ENCODE data around the gene ZNF398.

ZNF398 gene

GRCh38 chr7:149103424-149103823 lies 43.8 kb upstream of the ZNF398 start:
- TF ChIP-seq EP300 (IDR thresholded peaks at IDR 0.05; ENCODE audit: borderline replicate concordance) (no peak), ZBTB7A (IDR thresholded peaks at IDR 0.05; ENCODE audit: low read depth) (no peak), MAX (IDR thresholded peaks at IDR 0.05) (no peak), CREB1 (IDR thresholded peaks at IDR 0.05; ENCODE audit: low read depth) (no peak), RAD21 (IDR thresholded peaks at IDR 0.05; ENCODE audit: low read depth) (no peak), TEAD4 (IDR thresholded peaks at IDR 0.05) (no peak)

- TF ChIP-seq CREB1 (IDR thresholded peaks at IDR 0.05; ENCODE audit: low read depth) (no peak), YY1 (IDR thresholded peaks at IDR 0.05; ENCODE audit: low read depth) (no peak), EP300 (IDR thresholded peaks at IDR 0.05; ENCODE audit: borderline replicate concordance) (no peak), TAF1 (IDR thresholded peaks at IDR 0.05; ENCODE audit: low read depth) (no peak), ZBTB7A (IDR thresholded peaks at IDR 0.05; ENCODE audit: low read depth) (no peak), TCF12 (IDR thresholded peaks at IDR 0.05; ENCODE audit: low read depth) (no peak), TEAD4 (IDR thresholded peaks at IDR 0.05) (no peak), FOXM1 (IDR thresholded peaks at IDR 0.05; ENCODE audit: borderline replicate concordance, low read depth) (no peak), MAX (IDR thresholded peaks at IDR 0.05) (no peak)
These were observed 43.0 kb upstream of the ZNF398 start for GRCh38 chr7:149104214-149104613.

- TF ChIP-seq TAF1 (IDR thresholded peaks at IDR 0.05; ENCODE audit: low read depth): no peak
- TF ChIP-seq REST (IDR thresholded peaks at IDR 0.05; ENCODE audit: low read depth): no peak
- no peak for TF ChIP-seq TEAD4 (IDR thresholded peaks at IDR 0.05)
- TF ChIP-seq ZBTB7A (IDR thresholded peaks at IDR 0.05; ENCODE audit: low read depth): no peak
- TF ChIP-seq YY1 (IDR thresholded peaks at IDR 0.05; ENCODE audit: low read depth): no peak
- TF ChIP-seq CEBPB (IDR thresholded peaks at IDR 0.05): no peak
- TF ChIP-seq FOXM1 (IDR thresholded peaks at IDR 0.05; ENCODE audit: borderline replicate concordance, low read depth): no peak
- TF ChIP-seq TCF12 (IDR thresholded peaks at IDR 0.05; ENCODE audit: low read depth): no peak
- no peak for TF ChIP-seq RAD21 (IDR thresholded peaks at IDR 0.05; ENCODE audit: low read depth)
- TF ChIP-seq USF1 (IDR thresholded peaks at IDR 0.05): no peak
- no peak for TF ChIP-seq EGR1 (IDR thresholded peaks at IDR 0.05)
- no peak for TF ChIP-seq NFIC (IDR thresholded peaks at IDR 0.05)
These were observed 42.5 kb upstream of the ZNF398 start for GRCh38 chr7:149104749-149105148.

GRCh38 chr7:149109969-149110368 lies 37.3 kb upstream of the ZNF398 start:
- TF ChIP-seq USF1 (IDR thresholded peaks at IDR 0.05) (no peak), REST (IDR thresholded peaks at IDR 0.05; ENCODE audit: low read depth) (no peak), TCF12 (IDR thresholded peaks at IDR 0.05; ENCODE audit: low read depth) (no peak), EP300 (IDR thresholded peaks at IDR 0.05; ENCODE audit: borderline replicate concordance) (no peak)

GRCh38 chr7:149125189-149125862 lies 21.9 kb upstream of the ZNF398 start:
- TF ChIP-seq NFIC (IDR thresholded peaks at IDR 0.05) (no peak), CREB1 (IDR thresholded peaks at IDR 0.05; ENCODE audit: low read depth) (no peak), EP300 (IDR thresholded peaks at IDR 0.05; ENCODE audit: borderline replicate concordance) (no peak), USF1 (IDR thresholded peaks at IDR 0.05) (no peak), TEAD4 (IDR thresholded peaks at IDR 0.05) (no peak), ZBTB7A (IDR thresholded peaks at IDR 0.05; ENCODE audit: low read depth) (no peak; the same call in 1 of the 2 replicates), RAD21 (IDR thresholded peaks at IDR 0.05; ENCODE audit: low read depth) (no peak), CEBPB (IDR thresholded peaks at IDR 0.05) (no peak), FOXM1 (IDR thresholded peaks at IDR 0.05; ENCODE audit: borderline replicate concordance, low read depth) (no peak), REST (IDR thresholded peaks at IDR 0.05; ENCODE audit: low read depth) (no peak), MAX (IDR thresholded peaks at IDR 0.05) (no peak), TAF1 (IDR thresholded peaks at IDR 0.05; ENCODE audit: low read depth) (no peak)

Measured in Ishikawa (cell line).